ENCODE data around the gene ZNF20. TPM values are rescaled to one million over a fixed set of nuclear protein-coding genes. Genes with fewer than 3 reads are reported as not detected.

The ZNF20 gene
- total and polyA plus RNA-seq, 9 of the 15 experiments (the other 6 are each of a cell fraction or from before 2014, with no cell fraction given) = 1.4 to 3.7 (median 3.1) TPM

GRCh38 chr19:12162882-12163806 is 23.0 kb upstream of the ZNF20 start, which contains the start of gene ZNF136 (continued):
- TF ChIP-seq VEZF1 (CRISPR knock-in tag; IDR thresholded peaks at IDR 0.05) (peak; percentile 52; the same call in 1 of the 2 replicates), ERF (CRISPR knock-in tag; IDR thresholded peaks at IDR 0.05) (no peak), THAP12 (CRISPR knock-in tag; IDR thresholded peaks at IDR 0.05) (0 out of 2 replicates have a peak, but pooled peaks have one; percentile 21), ZNF592 (IDR thresholded peaks at IDR 0.05) (no peak), ATF1 (CRISPR knock-in tag; IDR thresholded peaks at IDR 0.05) (no peak), ATF1 (tag; IDR thresholded peaks at IDR 0.05) (peak; percentile 65), TBL1XR1 (IDR thresholded peaks at IDR 0.05; ENCODE audit: low read length in 2 of 2) (peak in 1 of 2 experiments; percentile 62; a peak in 1 of 4 replicates), CBX3 (IDR thresholded peaks at IDR 0.05; ENCODE audit: borderline replicate concordance in 1 of 2, low read length in 2 of 2) (no peak), ZNF79 (CRISPR knock-in tag; IDR thresholded peaks at IDR 0.05; ENCODE audit: low read depth) (no peak), ZFP1 (CRISPR knock-in tag; IDR thresholded peaks at IDR 0.05) (no peak), PHTF2 (CRISPR knock-in tag; IDR thresholded peaks at IDR 0.05) (no peak), U2AF2 (optimal IDR thresholded peaks at IDR 0.05; ENCODE audit: low read depth, low read length) (no peak), MYC (IDR thresholded peaks at IDR 0.05; ENCODE audit: low read depth, low read length) (peak; percentile 44; the same call in 1 of the 2 replicates), MYC (CRISPR knock-in tag; IDR thresholded peaks at IDR 0.05; ENCODE audit: borderline replicate concordance, low read depth) (no peak), SUPT5H (IDR thresholded peaks at IDR 0.05) (peak; percentile 67), CEBPB (tag; IDR thresholded peaks at IDR 0.05) (no peak), ZNF134 (CRISPR knock-in tag; conservative IDR thresholded peaks at IDR 0.05) (no peak), SNRNP70 (optimal IDR thresholded peaks at IDR 0.05; ENCODE audit: low read depth, low read length) (no peak), HES1 (IDR thresholded peaks at IDR 0.05; ENCODE audit: low read depth) (no peak), RBFOX2 (IDR thresholded peaks at IDR 0.05; ENCODE audit: low read depth, low read length) (peak; percentile 82)
